ENCODE results near the gene WBP2NL.

- TF ChIP-seq CTCF (IDR thresholded peaks at IDR 0.05; ENCODE audit: low read depth, low read length, poor library complexity, severe bottlenecking), result no peak
- TF ChIP-seq EZH2phosphoT487 (IDR thresholded peaks at IDR 0.05; ENCODE audit: borderline replicate concordance, low read length), result no peak
Observed at GRCh38 chr22:42026705-42027104, 28.1 kb downstream of the WBP2NL start.
